Ovary (tissue), 9 donors: Measurements from ENCODE around the gene SLA2. TPM values are rescaled to one million over a fixed set of nuclear protein-coding genes. Genes with fewer than 3 reads are reported as not detected.
A peak's percentile ranks its signal among the peaks of the same experiment; 100 is the strongest.
"Not testable (repeated sequence)": the region's sequence is repeated elsewhere in the genome, so short reads cannot be mapped to it uniquely, and the experiment has no call there.

Experiments used
- DNase-seq, 5 donors: peaks; one replicate each; pipeline ENCODE4 v3.0.0-alpha.2; 2019 to 2020
- H3K27ac ChIP-seq, 2 donors: fragments of 200-600 bp; one replicate each; pipeline versions ENCODE4 v1.5.1 to v1.8.0; 2019 to 2022
- H3K27me3 ChIP-seq: fragments of 200-600 bp; one replicate; pipeline ENCODE4 v1.8.0; 2022
- H3K36me3 ChIP-seq: fragments of 200-600 bp; sonication (generic); one replicate; pipeline ENCODE4 v1.5.1; 2019
- H3K4me1 ChIP-seq: one replicate; pipeline ENCODE4 v1.8.1; 2013; ENCODE audit warnings: mild to moderate bottlenecking, moderate library complexity; ENCODE audit not compliant: insufficient read depth
- H3K4me3 ChIP-seq: fragments of 200-600 bp; sonication (generic); one replicate; pipeline ENCODE4 v1.5.1; 2017
- H3K9me3 ChIP-seq, 2 donors: fragments of 200-600 bp in 1 of 2; sonication (generic) in 1 of 2; one replicate each; pipeline versions ENCODE4 v1.5.1 to v1.8.1; 2013 to 2019; ENCODE audit warnings: mild to moderate bottlenecking in 1 of 2, moderate library complexity in 1 of 2
- EP300 ChIP-seq: sonication (generic); formaldehyde crosslinking; IDR thresholded peaks from one replicate; pipeline ENCODE4 v1.6.1; 2017; ENCODE audit warnings: antibody characterized with exemption
- POLR2A ChIP-seq: fragments of 450-650 bp; IDR thresholded peaks from one replicate; pipeline ENCODE4 v1.6.1; 2017; ENCODE audit warnings: antibody characterized with exemption, mild to moderate bottlenecking, moderate library complexity
- WGBS, 3 donors: extraction: QIAGEN DNeasy Blood & Tissue Kit in 1 of 3; methylation state at CpG; one replicate each; pipeline versions ENCODE4 v1.1.5 to v1.1.7; 2013 to 2017; 5-methylcytosine and 5-hydroxymethylcytosine counted together
- intact Hi-C, 4 donors: fragments of 100-400 bp; cut with DNase I; formaldehyde crosslinking; loops; one replicate each; pipeline versions ENCODE4 v1.11.0 to v1.15.1; 2022 to 2023
- polyA plus RNA-seq, 2 donors: library from polyadenylated mRNA; stranded (reverse); fragments of 200-250 nt in 1 of 2; fragments of 350-450 nt in 1 of 2; fragmentation: Illumina TruSeq in 1 of 2; extraction: RNeasy Lipid Tissue Mini Kit (QIAGEN cat#74804) in 1 of 2; gene quantifications; one replicate each; pipeline ENCODE4 v1.2.3, GENCODE V29; 2013 to 2014
- total RNA-seq, 7 donors: library from RNA; depleted of rRNA in 2 of 7; stranded (reverse); fragments of >200 nt in 2 of 7; fragmentation: NEBNext Ultra II Directional in 3 of 7; extraction: Animal tissue kit (Norgen Biotek cat#: 25700) in 3 of 7; gene quantifications; one replicate each; pipeline versions ENCODE4 v1.1.0 to v1.2.4, GENCODE V29; 2016 to 2023
- TF ChIP-seq, protein P1 (sequence below), 3 donors: fragments of 450-650 bp in 2 of 3; fragments of 200-600 bp in 1 of 3; IDR thresholded peaks; one replicate each; pipeline versions ENCODE4 v1.5.1 to v1.8.0; 2016 to 2022; ENCODE audit warnings: antibody characterized with exemption in 3 of 3, mild to moderate bottlenecking in 1 of 3
- donor health status: DM: no; HTN: no; CAD: no; lungs with moderate emphysema.
- donor health status: DM: no; HTN: no; CAD: no.
- donor health status: Bipolar disorder and iron deficiency.
- donor health status: DM: yes; HTN: yes; CAD: no.
- donor health status: DM: no; HTN: no; CAD: no.
- donor health status: DM: yes; HTN: yes; CAD: no.

SLA2 gene
- total and polyA plus RNA-seq, 9 donors: 0.10 to 1.1 (median 0.29) TPM; not detected in 1

- no peaks in the 10 kb centered on the region for H3K9me3 ChIP-seq
- H3K36me3 ChIP-seq: no peaks in the 10 kb centered on the region
- WGBS, 3 donors: 59 to 82% (median 65%) methylated on average over 5 of the region's 5 CpGs
- H3K4me1 ChIP-seq: peaks cover 3% of the 10 kb centered on the region
- no peak for DNase-seq
- intact Hi-C loops: loop anchor here in 2 of 4 donors (5.0 to 10.0 kb wide), 4 partner anchors 131 to 273 kb away; a partner anchor contains a TSS
- TF ChIP-seq, protein P1, sequence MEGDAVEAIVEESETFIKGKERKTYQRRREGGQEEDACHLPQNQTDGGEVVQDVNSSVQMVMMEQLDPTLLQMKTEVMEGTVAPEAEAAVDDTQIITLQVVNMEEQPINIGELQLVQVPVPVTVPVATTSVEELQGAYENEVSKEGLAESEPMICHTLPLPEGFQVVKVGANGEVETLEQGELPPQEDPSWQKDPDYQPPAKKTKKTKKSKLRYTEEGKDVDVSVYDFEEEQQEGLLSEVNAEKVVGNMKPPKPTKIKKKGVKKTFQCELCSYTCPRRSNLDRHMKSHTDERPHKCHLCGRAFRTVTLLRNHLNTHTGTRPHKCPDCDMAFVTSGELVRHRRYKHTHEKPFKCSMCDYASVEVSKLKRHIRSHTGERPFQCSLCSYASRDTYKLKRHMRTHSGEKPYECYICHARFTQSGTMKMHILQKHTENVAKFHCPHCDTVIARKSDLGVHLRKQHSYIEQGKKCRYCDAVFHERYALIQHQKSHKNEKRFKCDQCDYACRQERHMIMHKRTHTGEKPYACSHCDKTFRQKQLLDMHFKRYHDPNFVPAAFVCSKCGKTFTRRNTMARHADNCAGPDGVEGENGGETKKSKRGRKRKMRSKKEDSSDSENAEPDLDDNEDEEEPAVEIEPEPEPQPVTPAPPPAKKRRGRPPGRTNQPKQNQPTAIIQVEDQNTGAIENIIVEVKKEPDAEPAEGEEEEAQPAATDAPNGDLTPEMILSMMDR (IDR thresholded peaks at IDR 0.05): no peak
- TF ChIP-seq EP300: no peak
- TF ChIP-seq POLR2A: no peak
- no peak overlapping the region for H3K4me3 ChIP-seq
- H3K27ac ChIP-seq: no peak overlapping the region
- no peaks in the 10 kb centered on the region for H3K27me3 ChIP-seq
Observed at GRCh38 chr20:36611625-36612024, 34.4 kb downstream of the SLA2 start.

DNA sequence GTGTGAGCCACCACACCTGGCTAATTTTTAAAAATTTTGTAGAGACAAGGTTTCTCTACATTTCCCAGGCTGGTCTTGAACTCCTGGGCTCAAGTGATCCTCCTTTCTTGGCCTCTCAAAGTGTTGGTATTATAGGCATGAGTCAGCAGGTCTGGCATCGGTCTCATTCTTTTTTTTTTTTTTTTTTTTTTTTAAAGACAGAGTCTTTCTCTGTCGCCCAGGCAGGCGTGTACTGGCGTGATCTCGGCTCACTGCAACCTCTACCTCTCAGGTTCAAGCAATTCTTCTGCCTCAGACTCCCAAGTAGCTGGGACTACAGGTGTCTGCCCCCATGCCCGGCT lies 37.6 kb downstream of the SLA2 start:
- H3K36me3 ChIP-seq, H3K4me1 ChIP-seq: not testable (repeated sequence)
- WGBS, 3 donors: 84 to 91% (median 89%) methylated on average over 6 of the region's 6 CpGs

DNA sequence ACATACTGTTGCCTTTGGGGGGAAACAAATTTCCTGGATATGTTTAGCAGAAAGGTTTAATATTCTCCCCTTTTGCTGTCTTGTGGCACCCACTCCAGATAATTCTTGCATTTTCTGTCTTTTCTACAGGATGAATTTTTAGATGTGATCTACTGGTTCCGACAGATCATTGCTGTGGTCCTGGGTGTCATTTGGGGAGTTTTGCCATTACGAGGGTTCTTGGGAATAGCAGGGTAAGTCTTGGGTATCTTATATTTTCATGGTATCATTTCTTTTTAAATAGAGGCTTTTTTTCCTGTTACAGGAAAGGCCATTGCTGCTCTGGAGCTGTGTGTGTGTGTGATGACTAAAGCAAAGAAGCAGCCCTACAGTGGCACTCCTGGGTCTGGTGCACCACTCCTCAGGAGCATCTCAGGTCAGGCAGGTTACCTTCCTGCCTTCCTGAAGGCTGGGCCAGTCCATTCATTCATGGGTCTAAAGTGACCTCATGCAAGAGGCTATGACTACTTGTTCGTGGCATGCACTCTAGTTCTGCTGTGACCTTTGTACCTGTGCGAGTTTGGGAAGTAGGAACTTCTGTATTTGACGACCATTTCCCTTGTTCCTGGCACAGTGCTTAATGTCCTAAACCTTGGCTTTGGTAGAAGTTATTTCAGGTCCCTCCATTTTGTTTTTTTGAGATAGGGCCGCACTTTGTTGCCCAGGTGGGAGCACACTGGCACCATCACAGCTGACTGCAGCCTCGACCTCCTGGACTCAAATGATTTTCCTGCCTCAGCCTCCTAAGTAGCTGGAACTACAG lies 38.2 kb downstream of the SLA2 start:
- no peak for DNase-seq
- no peaks in the 10 kb centered on the region for H3K9me3 ChIP-seq
- no peak overlapping the region for H3K4me3 ChIP-seq
- TF ChIP-seq EP300 (no peak), POLR2A (no peak)
- TF ChIP-seq, protein P1 (IDR thresholded peaks at IDR 0.05): no peak
- H3K4me1 ChIP-seq: peaks cover 8% of the 10 kb centered on the region
- 78 to 81% (median 78%) methylated on average over 7 of the region's 7 CpGs for WGBS, 3 donors
- no peaks in the 10 kb centered on the region for H3K27me3 ChIP-seq
- H3K36me3 ChIP-seq: no peaks in the 10 kb centered on the region
- intact Hi-C loops: loop anchor here in 2 of 4 donors (5.0 to 10.0 kb wide), 2 partner anchors 50 to 403 kb away; no protein-coding TSS in a partner anchor
- no peak overlapping the region for H3K27ac ChIP-seq

More for the DNA sequence above, 37.6 kb downstream of the SLA2 start:
- not testable (repeated sequence) for H3K9me3 ChIP-seq, H3K4me3 ChIP-seq, DNase-seq, H3K27me3 ChIP-seq, H3K27ac ChIP-seq
- intact Hi-C loops: loop anchor here in 2 of 4 donors (5.0 to 10.0 kb wide), 2 partner anchors 51 to 404 kb away; no protein-coding TSS in a partner anchor

- H3K4me3 ChIP-seq: peak overlapping the region; percentile 88
- H3K4me1 ChIP-seq: peaks cover 8% of the 10 kb centered on the region
- TF ChIP-seq, protein P1 (IDR thresholded peaks at IDR 0.05): no peak
- TF ChIP-seq POLR2A (no peak), EP300 (no peak)
- no peak for DNase-seq
- 2 to 3% (median 2%) methylated on average over 31 of the region's 31 CpGs for WGBS, 3 donors
- no peaks in the 10 kb centered on the region for H3K9me3 ChIP-seq
- H3K27ac ChIP-seq: peak overlapping the region; percentile 50 to 52
- H3K36me3 ChIP-seq: no peaks in the 10 kb centered on the region
- intact Hi-C loops: loop anchor here in 2 of 4 donors (5.0 to 10.0 kb wide), 2 partner anchors 49 to 402 kb away; no protein-coding TSS in a partner anchor
- H3K27me3 ChIP-seq: no peaks in the 10 kb centered on the region
Observed at GRCh38 chr20:36606158-36607066, 39.6 kb downstream of the SLA2 start.
